Gastrocnemius medialis (tissue), 4 donors: ENCODE measurements around the gene METTL22.

Experiments
- POLR2A ChIP-seq, 2 donors: fragments of 450-650 bp; IDR thresholded peaks; one replicate each; pipeline ENCODE4 v1.6.1; 2017; ENCODE audit warnings: antibody characterized with exemption in 2 of 2, mild to moderate bottlenecking in 2 of 2, moderate library complexity in 2 of 2
- TF ChIP-seq, protein P1 (sequence below), 5 experiments: fragments of 450-650 bp in 3 of 5; fragments of 200-600 bp in 2 of 5; sonication (generic) in 2 of 5; IDR thresholded peaks in 4 of 5; conservative IDR thresholded peaks in 1 of 5; 1 replicate in 4 of 5; 2 replicates in 1 of 5; pipeline ENCODE4 v1.5.1; 2016 to 2019; ENCODE audit warnings: antibody characterized with exemption in 5 of 5, mild to moderate bottlenecking in 3 of 5, moderate library complexity in 3 of 5

- TF ChIP-seq, protein P1, sequence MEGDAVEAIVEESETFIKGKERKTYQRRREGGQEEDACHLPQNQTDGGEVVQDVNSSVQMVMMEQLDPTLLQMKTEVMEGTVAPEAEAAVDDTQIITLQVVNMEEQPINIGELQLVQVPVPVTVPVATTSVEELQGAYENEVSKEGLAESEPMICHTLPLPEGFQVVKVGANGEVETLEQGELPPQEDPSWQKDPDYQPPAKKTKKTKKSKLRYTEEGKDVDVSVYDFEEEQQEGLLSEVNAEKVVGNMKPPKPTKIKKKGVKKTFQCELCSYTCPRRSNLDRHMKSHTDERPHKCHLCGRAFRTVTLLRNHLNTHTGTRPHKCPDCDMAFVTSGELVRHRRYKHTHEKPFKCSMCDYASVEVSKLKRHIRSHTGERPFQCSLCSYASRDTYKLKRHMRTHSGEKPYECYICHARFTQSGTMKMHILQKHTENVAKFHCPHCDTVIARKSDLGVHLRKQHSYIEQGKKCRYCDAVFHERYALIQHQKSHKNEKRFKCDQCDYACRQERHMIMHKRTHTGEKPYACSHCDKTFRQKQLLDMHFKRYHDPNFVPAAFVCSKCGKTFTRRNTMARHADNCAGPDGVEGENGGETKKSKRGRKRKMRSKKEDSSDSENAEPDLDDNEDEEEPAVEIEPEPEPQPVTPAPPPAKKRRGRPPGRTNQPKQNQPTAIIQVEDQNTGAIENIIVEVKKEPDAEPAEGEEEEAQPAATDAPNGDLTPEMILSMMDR (IDR thresholded peaks at IDR 0.05 in 4 of 5, conservative IDR thresholded peaks at IDR 0.05 in 1 of 5): no peak
- TF ChIP-seq POLR2A (IDR thresholded peaks at IDR 0.05): no peak
Observed at GRCh38 chr16:8683640-8684039, 62.1 kb downstream of the METTL22 start.
